CD4-positive, alpha-beta T cell (primary cell): ENCODE data around the gene CDHR5. TPM values are rescaled to one million over a fixed set of nuclear protein-coding genes. Genes with fewer than 3 reads are reported as not detected.
A peak's percentile ranks its signal among the peaks of the same experiment; 100 is the strongest.

ENCODE experiments used
- ATAC-seq: fragments of 200-7000 bp; cut with Tn5 transposase; one replicate; pipeline ENCODE4 v1.10.0; 2022; ENCODE audit warnings: mild to moderate bottlenecking; ENCODE audit not compliant: poor library complexity
- CTCF ChIA-PET: fragments of 350-600 bp; sonication (Branson Sonifier 250); formaldehyde crosslinking; loops from one replicate; lab custom pipeline; 2021; ENCODE audit warnings: antibody characterized with exemption, inconsistent platforms; lab: Charles Lee
- POLR2A ChIA-PET: fragments of 350-600 bp; sonication (Branson Sonifier 250); formaldehyde crosslinking; loops from one replicate; lab custom pipeline; 2021; ENCODE audit warnings: antibody characterized with exemption, inconsistent platforms; lab: Charles Lee
- DNase-seq, 14 experiments: peaks; one replicate each; pipeline ENCODE4 v3.0.0-alpha.2; 2013 to 2020; ENCODE audit warnings: mixed read lengths in 2 of 14
- H3K27ac ChIP-seq, 2 donors: one replicate each; pipeline versions ENCODE4 v1.5.1 to v1.7.0; 2013; ENCODE audit warnings: low read length in 2 of 2, low read depth in 1 of 2, mild to moderate bottlenecking in 1 of 2
- H3K27me3 ChIP-seq, 2 experiments: 1 replicate in 1 of 2; 2 replicates in 1 of 2; pipeline versions ENCODE4 v1.6.1 to v1.7.0; 2013; ENCODE audit warnings: low read length in 2 of 2, control low read depth in 1 of 2, mild to moderate bottlenecking in 1 of 2, moderate library complexity in 1 of 2; ENCODE audit not compliant: insufficient read depth in 2 of 2, control insufficient read depth in 1 of 2
- H3K36me3 ChIP-seq: one replicate; pipeline ENCODE4 v1.6.1; 2013; ENCODE audit warnings: low read length, control low read depth; ENCODE audit not compliant: insufficient read depth
- H3K4me1 ChIP-seq: one replicate; pipeline ENCODE4 v1.6.1; 2013; ENCODE audit warnings: low read length, control low read depth; ENCODE audit not compliant: insufficient read depth
- H3K4me3 ChIP-seq: one replicate; pipeline ENCODE4 v1.5.1; 2013; ENCODE audit warnings: mild to moderate bottlenecking, low read length, moderate library complexity
- H3K9me3 ChIP-seq, 2 experiments: 1 replicate in 1 of 2; 2 replicates in 1 of 2; pipeline versions ENCODE4 v1.6.1 to v1.7.0; 2013; ENCODE audit warnings: low read length in 2 of 2, mild to moderate bottlenecking in 2 of 2, control low read depth in 1 of 2, moderate library complexity in 1 of 2; ENCODE audit not compliant: control insufficient read depth in 1 of 2, insufficient read depth in 1 of 2
- H3K27ac Mint-ChIP-seq: one replicate; pipeline ENCODE4 v1.8.0; 2020; ENCODE audit warnings: mixed read lengths
- H3K27me3 Mint-ChIP-seq: one replicate; pipeline ENCODE4 v1.8.0; 2021; ENCODE audit warnings: mixed read lengths
- H3K36me3 Mint-ChIP-seq: one replicate; pipeline ENCODE4 v1.8.0; 2021; ENCODE audit warnings: low read depth, mixed read lengths
- H3K4me1 Mint-ChIP-seq: one replicate; pipeline ENCODE4 v1.8.0; 2021; ENCODE audit warnings: low read depth, mixed read lengths
- H3K4me3 Mint-ChIP-seq: one replicate; pipeline ENCODE4 v1.8.0; 2020; ENCODE audit warnings: mild to moderate bottlenecking, mixed read lengths
- H3K9me3 Mint-ChIP-seq: one replicate; pipeline ENCODE4 v1.8.0; 2020; ENCODE audit warnings: mixed read lengths
- CTCF ChIP-seq: fragments of 200-600 bp; IDR thresholded peaks from one replicate; pipeline ENCODE4 v1.8.0; 2022; ENCODE audit warnings: antibody characterized with exemption, mild to moderate bottlenecking
- intact Hi-C, 2 experiments: fragments of 100-400 bp; cut with DNase I in 1 of 2; cut with micrococcal nuclease in 1 of 2; formaldehyde crosslinking; loops; one replicate each; pipeline versions ENCODE4 v1.15.1 to v1.9.0; 2023 to 2025; cut with DNase I, micrococcal nuclease
- total RNA-seq, 174 experiments: library from RNA in 2 of 174; stranded (reverse) in 2 of 174; gene quantifications; one replicate each; pipeline ENCODE4 v1.2.3 and lab custom pipeline; 2021 to 2026

Gene CDHR5
- total RNA-seq, 2 experiments from 2014 or later: not detected

- H3K4me1 ChIP-seq: peaks cover 17% of the 10 kb centered on the region
- H3K9me3 ChIP-seq: no peaks in the 10 kb centered on the region
- ChIA-PET CTCF (no interaction called here), POLR2A (no interaction called here)
- no peak overlapping the region for H3K27ac ChIP-seq
- intact Hi-C loops: no loop called here
- Mint-ChIP-seq H3K27ac (no peak overlapping the region), H3K27me3 (no peaks in the 10 kb centered on the region), H3K4me3 (no peak overlapping the region), H3K36me3 (peaks cover 93% of the 10 kb centered on the region), H3K4me1 (peaks cover 14% of the 10 kb centered on the region), H3K9me3 (no peaks in the 10 kb centered on the region)
- no peak overlapping the region for H3K4me3 ChIP-seq
- DNase-seq: no peak
- no peak for TF ChIP-seq CTCF
- H3K27me3 ChIP-seq: no peaks in the 10 kb centered on the region
- ATAC-seq: no peak
- peaks cover 75% of the 10 kb centered on the region for H3K36me3 ChIP-seq
Observed at GRCh38 chr11:592501-592900, 32.3 kb downstream of the CDHR5 start.

GRCh38 chr11:590997-591396, 33.8 kb downstream of the CDHR5 start:
- Mint-ChIP-seq H3K36me3 (peaks cover 94% of the 10 kb centered on the region), H3K4me1 (peaks cover 21% of the 10 kb centered on the region), H3K9me3 (no peaks in the 10 kb centered on the region), H3K27me3 (no peaks in the 10 kb centered on the region), H3K27ac (peak overlapping the region; percentile 68), H3K4me3 (no peak overlapping the region)
- Histone ChIP-seq H3K4me1 (peaks cover 21% of the 10 kb centered on the region), H3K36me3 (peaks cover 72% of the 10 kb centered on the region), H3K4me3 (no peak overlapping the region), H3K9me3 (no peaks in the 10 kb centered on the region), H3K27ac (no peak overlapping the region), H3K27me3 (no peaks in the 10 kb centered on the region)
- POLR2A ChIA-PET: interaction anchor here (0.6 to 1.3 kb wide), 3 partner anchors 9 to 218 kb away, joined by 3 to 5 read pairs (median 3); partner anchors contain the start of gene PHRF1
- DNase-seq: no peak
- CTCF ChIA-PET: interaction anchor here (1.0 kb wide), 1 partner anchor 36 kb away, joined by 3 read pairs; no protein-coding TSS in a partner anchor
- intact Hi-C loops: no loop called here
- ATAC-seq: no peak
- TF ChIP-seq CTCF: no peak

GRCh38 chr11:589798-590197, 35.0 kb downstream of the CDHR5 start:
- intact Hi-C loops: loop anchor here in 1 of 2 experiments (2.0 kb wide), 1 partner anchor 21 kb away; no protein-coding TSS in a partner anchor
- Mint-ChIP-seq H3K9me3 (no peaks in the 10 kb centered on the region), H3K27ac (peak overlapping the region; percentile 96), H3K4me3 (no peak overlapping the region), H3K4me1 (peaks cover 22% of the 10 kb centered on the region), H3K27me3 (no peaks in the 10 kb centered on the region), H3K36me3 (peaks cover 83% of the 10 kb centered on the region)
- Histone ChIP-seq H3K27ac (no peak overlapping the region), H3K4me1 (peaks cover 20% of the 10 kb centered on the region), H3K36me3 (peaks cover 66% of the 10 kb centered on the region), H3K4me3 (no peak overlapping the region), H3K9me3 (no peaks in the 10 kb centered on the region), H3K27me3 (no peaks in the 10 kb centered on the region)
- no peak for DNase-seq
- no peak for TF ChIP-seq CTCF
- CTCF ChIA-PET: no interaction called here
- no peak for ATAC-seq
- POLR2A ChIA-PET: interaction anchor here (1.3 kb wide), 1 partner anchor 14 kb away, joined by 3 read pairs; the partner anchor contains the start of gene PHRF1
